Middle frontal gyrus (tissue), 1 donor: Measurements from ENCODE around the gene SNRPA.
A peak's percentile ranks its signal among the peaks of the same experiment; 100 is the strongest.
"Not testable (repeated sequence)": the region's sequence is repeated elsewhere in the genome, so short reads cannot be mapped to it uniquely, and the experiment has no call there.

Experiments used
- DNase-seq: peaks from one replicate; pipeline ENCODE4 v3.0.0-alpha.2; 2015; ENCODE audit warnings: low spot score; ENCODE audit errors: extremely low spot score

SNRPA gene

DNA sequence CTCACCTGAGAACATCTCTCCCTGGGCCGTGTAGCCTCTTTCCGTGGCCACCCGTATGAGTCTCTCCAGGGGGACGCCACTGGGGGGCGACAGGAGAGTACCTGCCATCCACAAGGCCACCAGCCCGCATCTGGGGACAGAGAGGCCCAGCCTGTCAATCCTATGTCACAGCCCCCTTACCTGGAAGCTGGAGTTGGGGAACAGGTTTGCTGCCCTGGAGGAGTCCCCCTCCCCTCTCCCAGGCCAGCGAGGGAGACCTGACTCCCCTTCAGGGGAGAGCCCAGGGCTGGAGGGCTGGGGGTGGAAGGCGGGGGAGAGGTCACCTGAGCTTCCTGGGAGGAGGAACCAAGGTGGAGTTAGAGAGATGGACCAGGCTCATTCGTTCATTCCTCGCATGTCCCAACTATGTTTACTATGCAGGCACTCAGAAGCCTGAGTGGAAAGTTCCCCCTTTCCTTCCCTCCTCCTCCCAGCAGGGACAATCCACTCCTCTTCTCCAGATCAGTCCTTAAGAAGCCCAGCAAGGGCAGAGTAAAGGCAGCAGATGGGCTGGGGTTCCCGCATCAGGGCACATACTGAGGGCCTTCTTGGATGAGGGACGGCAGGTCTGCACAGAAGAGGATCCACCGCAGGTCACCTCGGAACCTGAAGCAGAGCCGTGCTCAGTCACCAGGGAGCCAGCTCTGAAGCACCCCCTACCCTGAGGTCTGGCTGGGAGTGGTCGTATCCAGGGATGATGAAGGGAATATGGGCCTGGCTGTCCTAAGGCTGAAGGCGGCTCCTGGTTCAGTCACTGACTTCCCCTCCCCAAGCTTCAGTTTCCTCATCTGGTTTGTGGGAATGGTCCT lies 6.2 kb upstream of the SNRPA start:
- no peak for DNase-seq

DNA sequence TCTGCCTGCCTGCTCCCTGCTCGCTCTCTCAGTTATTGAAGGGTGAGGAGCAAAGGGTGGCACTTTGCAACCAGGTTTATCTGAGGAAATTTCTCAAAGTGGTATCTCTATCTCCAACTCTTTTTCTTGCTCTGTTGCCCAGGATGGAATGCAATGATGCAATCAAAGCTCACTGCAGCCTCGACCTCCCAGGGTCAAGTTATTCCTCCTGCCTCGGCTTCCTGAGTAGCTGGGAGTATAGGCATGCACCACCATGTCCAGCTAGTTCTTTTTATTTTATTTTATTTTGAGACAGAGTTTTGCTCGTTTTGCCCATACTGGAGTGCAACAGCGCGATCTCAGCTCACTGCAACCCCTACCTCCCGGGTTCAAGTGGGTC lies 5.6 kb upstream of the SNRPA start:
- DNase-seq = no peak

GRCh38 chr19:40747536-40747935 lies 3.5 kb upstream of the SNRPA start:
- no peak for DNase-seq

GRCh38 chr19:40750058-40750873 lies 737 bp upstream of the SNRPA start, which contains the start of gene ACTMAP:
Gene ACTMAP (minus strand): TSS chr19:40750477. CDS start chr19:40749803, 674 bp downstream.
- peak; percentile 100 for DNase-seq

DNA sequence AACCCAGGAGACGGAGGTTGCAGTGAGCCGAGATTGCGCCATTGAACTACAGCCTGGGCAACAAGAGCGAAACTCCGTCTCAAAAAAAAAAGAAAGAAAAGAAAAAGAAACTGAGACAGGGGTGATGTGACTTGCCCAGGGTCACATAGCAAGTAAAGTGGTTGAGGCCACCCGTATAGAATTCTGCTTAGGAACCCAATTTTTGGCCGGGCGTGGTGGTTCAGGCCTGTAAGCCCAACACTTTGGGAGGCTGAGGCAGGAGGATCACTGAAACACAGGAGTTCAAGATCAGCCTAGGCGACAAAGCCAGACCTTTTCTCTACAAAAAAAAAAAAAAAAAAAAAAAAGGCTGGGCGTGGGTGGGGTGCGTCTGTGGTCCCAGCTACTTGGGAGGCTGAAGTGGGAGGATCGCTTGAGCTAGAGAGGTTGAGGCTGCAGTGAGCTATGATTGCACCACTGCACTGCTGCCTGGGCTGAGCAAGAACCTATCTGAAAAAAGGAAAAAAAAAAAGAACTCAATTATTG lies 1.3 kb downstream of the SNRPA start:
- DNase-seq = no peak

GRCh38 chr19:40754611-40755247 lies 3.7 kb downstream of the SNRPA start:
- DNase-seq = no peak

DNA sequence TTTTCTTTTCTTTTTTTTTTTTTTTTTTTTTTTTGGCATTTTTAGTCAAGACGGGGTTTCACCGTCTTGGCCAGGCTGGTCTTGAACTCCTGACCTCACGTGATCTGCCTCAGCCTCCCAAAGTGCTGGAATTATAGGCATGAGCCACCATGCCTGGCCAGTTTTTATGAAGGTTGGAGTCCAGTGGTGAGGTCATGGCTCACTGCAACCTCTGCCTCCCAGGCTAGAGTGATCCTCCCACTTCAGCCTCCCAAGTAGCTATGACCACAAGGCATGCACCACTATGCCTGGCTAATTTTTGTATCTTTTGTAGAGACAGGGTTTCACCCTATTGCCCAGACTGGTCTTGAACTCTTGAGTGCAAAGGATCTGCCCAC lies 4.2 kb downstream of the SNRPA start:
- no peak for DNase-seq

- DNase-seq = no peak
These were observed 4.8 kb downstream of the SNRPA start for GRCh38 chr19:40755791-40756190.

- no peak for DNase-seq
These were observed 5.6 kb downstream of the SNRPA start for GRCh38 chr19:40756502-40757110.

DNA sequence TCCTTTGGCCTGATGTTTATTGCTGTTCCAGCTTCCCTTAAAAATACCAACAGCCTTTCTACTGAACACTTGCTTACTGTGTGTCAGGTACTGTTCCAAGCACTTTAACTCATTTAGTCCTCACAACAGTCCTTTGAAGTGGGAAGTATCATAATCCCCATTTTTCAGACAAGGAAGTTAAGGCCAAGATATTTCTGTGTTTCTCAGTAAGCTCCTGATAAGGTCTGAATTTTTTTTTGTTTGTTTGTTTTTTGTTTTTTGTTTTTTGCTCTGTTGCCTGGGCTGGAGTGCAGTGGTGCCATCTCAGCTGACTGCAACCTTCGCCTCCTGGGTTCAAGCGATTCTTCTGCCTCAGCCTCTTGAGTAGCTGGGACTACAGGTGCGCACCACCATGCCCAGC lies 7.5 kb downstream of the SNRPA start:
- no peak for DNase-seq

GRCh38 chr19:40759352-40759751 lies 8.3 kb downstream of the SNRPA start:
- DNase-seq = no peak

DNA sequence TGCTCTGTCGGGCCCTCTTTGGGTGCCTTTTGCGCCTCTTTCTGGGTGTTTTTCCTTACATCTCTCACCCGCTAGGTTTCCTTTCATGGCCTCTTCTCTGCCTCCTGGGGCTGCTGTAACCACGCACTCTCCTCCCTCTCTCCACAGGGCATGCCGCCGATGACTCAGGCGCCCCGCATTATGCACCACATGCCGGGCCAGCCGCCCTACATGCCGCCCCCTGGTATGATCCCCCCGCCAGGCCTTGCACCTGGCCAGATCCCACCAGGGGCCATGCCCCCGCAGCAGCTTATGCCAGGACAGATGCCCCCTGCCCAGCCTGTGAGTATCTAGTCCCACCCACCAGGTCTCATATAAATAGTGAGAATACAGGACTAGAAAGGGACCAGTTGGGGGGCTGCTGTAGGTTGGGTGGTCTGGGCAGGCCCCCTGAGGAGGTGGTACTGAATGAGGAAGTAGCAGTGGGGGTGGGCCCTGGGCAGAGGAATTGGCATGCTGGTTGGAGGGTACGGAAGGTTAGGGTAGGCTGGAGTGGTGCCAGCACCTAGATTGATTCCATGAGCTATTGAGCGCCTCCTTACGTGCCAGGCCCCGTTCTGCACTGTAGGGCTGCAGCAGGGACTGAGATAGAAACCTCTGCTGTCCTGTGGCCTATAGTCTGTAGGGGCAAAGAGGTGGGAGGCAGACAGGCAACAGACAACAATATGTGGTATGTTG lies 11.9 kb downstream of the SNRPA start:
- DNase-seq = no peak

DNA sequence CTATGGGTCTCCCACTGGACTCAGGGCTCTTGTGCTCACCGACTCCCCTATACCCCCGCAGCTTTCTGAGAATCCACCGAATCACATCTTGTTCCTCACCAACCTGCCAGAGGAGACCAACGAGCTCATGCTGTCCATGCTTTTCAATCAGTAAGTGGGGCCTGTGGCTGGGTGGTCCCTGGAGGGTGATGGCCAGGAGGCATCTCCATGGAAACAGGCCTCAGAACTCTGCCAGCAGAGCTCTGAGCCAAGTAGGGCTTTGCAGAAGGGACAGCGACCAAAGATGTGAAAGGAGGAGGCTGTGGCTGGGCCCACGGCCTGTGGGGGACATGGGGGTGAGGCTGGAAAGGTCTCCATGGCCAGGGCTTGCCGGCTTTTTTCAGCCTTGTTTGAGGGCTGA lies 12.5 kb downstream of the SNRPA start:
- DNase-seq = no peak

DNA sequence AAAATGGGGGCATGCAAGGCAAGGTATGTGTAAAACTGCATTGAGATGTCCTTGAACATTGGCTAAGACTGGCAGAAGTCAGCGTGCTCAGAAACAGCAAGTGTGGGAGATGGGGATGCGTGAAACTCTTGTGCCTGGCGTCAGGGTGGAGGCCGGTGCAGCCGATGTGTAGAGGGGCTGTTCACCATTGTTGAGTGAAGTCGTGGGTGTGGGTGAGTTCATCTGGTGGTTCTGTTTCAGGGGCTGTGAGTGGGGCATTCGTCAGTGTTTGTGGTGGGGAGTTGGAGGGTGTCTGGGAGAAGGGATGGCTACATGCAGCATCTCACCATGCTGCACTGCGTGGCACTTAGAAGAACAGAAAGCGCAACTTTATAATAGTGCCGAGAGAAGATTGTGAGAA lies 13.0 kb downstream of the SNRPA start:
- no peak for DNase-seq

DNA sequence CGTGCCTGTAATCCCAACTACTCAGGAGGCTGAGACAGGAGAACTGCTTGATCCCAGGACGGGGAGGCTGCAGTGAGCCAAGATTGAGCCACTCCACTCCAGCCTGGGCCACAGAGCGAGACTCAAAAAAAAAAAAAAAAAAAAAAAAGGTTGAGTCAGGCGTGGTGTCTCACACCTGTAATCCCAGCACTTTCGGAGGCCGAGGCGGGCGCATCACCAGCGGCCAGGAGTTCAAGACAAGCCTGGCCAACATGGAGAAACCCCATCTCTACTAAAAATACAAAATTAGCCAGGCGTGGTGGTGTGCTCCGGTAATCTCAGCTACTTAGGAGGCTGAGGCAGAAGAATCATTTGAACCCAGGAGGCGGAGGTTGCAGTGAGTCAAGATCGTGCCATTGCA lies 15.4 kb downstream of the SNRPA start:
- not testable (repeated sequence) for DNase-seq

GRCh38 chr19:40768869-40769268 lies 17.9 kb downstream of the SNRPA start:
- no peak for DNase-seq

- not testable (repeated sequence) for DNase-seq
These were observed 20.3 kb downstream of the SNRPA start for GRCh38 chr19:40771101-40771862.

GRCh38 chr19:40774916-40775631 lies 24.1 kb downstream of the SNRPA start, which contains the start of gene MIA:
Gene MIA (plus strand): TSS chr19:40775521. CDS start chr19:40775543, 22 bp downstream.
- DNase-seq = no peak

GRCh38 chr19:40775632-40776022 lies 24.6 kb downstream of the SNRPA start:
- DNase-seq = no peak
